Measurements from ENCODE around the gene NRARP.
A peak's percentile ranks its signal among the peaks of the same experiment; 100 is the strongest.
"Not testable (repeated sequence)": the region's sequence is repeated elsewhere in the genome, so short reads cannot be mapped to it uniquely, and the experiment has no call there.

Gene NRARP

DNA sequence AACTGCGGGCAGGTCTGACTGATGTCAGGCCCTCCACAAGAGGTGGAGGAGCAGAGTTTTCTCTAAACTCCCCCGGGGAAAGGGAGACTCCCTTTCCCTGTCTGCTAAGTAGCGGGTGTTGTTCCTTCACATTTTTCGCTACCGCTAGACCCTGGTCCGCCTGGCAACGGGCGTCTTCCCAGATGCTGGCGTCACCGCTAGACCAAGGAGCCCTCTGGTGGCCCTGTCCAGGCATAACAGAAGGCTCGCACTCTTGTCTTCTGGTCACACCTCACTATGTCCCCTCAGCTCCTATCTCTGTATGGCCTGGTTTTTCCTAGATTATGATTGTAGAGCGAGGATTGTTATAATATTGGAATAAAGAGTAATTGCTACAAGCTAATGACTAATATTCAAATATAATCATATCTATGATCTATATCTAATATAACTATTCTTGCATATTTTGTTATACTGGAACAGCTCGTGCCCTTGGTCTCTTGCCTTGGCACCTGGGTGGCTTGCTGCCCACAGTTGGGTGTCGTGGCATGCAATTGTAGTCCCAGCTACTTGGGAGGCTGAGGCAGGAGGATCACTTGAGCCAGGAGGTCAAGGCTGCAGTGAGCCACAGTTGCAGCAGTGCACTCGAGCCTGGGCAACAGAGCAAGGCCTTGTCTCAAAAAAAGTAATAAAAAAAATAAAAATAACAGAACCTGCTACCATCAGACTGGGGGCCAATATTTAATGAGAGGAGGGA, 39.7 kb downstream of the NRARP start:
- not testable (repeated sequence) for DNase-seq (ENCODE audit: low spot score)

GRCh38 chr9:137256856-137257255, 45.2 kb downstream of the NRARP start:
- no peak for DNase-seq (ENCODE audit: low spot score)

DNA sequence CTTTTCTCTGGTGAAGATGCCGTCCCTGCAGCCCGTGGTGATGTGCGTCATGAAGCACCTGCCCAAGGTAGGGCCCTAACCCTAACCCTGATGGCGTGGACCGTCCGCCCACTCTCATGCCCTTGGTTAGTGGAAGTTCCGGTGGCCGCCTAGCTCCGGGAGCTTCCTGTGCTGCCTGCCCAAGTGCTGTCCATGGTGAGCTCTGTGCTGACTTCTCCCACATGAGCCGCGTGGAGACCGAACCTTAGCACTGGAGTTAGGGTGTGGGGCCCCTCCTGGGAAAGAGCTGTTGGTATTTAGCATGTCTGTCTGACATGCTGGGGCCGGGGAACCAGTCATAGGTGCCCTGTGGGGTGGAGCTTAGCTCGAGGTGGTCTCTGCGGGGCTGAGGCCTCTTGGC, 45.7 kb downstream of the NRARP start:
- DNase-seq (ENCODE audit: low spot score) = no peak

GRCh38 chr9:137255448-137256114, 46.5 kb downstream of the NRARP start:
- no peak for DNase-seq (ENCODE audit: low spot score)

GRCh38 chr9:137254624-137255447, 47.2 kb downstream of the NRARP start, which contains the start of gene NELFB:
TSS of gene NELFB (plus strand) at chr9:137255327.
- DNase-seq (ENCODE audit: low spot score) = peak; percentile 97

GRCh38 chr9:137253717-137254623, 48.1 kb downstream of the NRARP start:
- peak; percentile 71 for DNase-seq (ENCODE audit: low spot score)

- DNase-seq (ENCODE audit: low spot score) = no peak
Measured at GRCh38 chr9:137252555-137253506, 49.2 kb downstream of the NRARP start.

- no peak for DNase-seq (ENCODE audit: low spot score)
Measured at GRCh38 chr9:137251490-137252268, 50.4 kb downstream of the NRARP start.

DNA sequence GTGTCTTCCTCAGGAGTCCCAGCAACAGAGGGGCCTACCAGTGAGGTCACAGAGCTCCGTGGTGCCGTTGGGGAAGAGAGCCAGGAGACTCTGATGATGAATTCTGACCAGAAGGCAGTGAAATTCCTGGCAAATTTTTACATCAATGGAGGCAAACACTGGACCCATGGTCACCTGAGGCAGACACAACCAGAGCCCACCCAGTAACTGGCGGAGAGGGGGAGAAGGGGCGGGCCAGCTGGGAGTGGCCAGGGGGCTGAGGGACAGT, 50.9 kb downstream of the NRARP start, which contains the start of gene STPG3:
Gene STPG3, plus strand, starts transcription at position 93 of the 268 bp plus-strand sequence. Its CDS starts 1 bp downstream, at position 94.
- DNase-seq (ENCODE audit: low spot score) = no peak

- DNase-seq (ENCODE audit: low spot score) = no peak
Measured at GRCh38 chr9:137250329-137251193, 51.5 kb downstream of the NRARP start.
